Mucosa of gallbladder (tissue), 1 donor: Measurements from ENCODE around the gene PTH2. TPM values are rescaled to one million over a fixed set of nuclear protein-coding genes. Genes with fewer than 3 reads are reported as not detected.
A peak's percentile ranks its signal among the peaks of the same experiment; 100 is the strongest.

Source experiments
- DNase-seq: peaks from one replicate; pipeline ENCODE4 v3.0.0-alpha.2; 2020; ENCODE audit warnings: low spot score
- total RNA-seq: library from RNA; stranded (reverse); gene quantifications from one replicate; pipeline ENCODE4 v1.2.1, GENCODE V29; 2021
- donor health status: DM: no; HTN: no; CAD: no.

PTH2 gene
- total RNA-seq, 1 donor from 2014 or later: not detected

DNA sequence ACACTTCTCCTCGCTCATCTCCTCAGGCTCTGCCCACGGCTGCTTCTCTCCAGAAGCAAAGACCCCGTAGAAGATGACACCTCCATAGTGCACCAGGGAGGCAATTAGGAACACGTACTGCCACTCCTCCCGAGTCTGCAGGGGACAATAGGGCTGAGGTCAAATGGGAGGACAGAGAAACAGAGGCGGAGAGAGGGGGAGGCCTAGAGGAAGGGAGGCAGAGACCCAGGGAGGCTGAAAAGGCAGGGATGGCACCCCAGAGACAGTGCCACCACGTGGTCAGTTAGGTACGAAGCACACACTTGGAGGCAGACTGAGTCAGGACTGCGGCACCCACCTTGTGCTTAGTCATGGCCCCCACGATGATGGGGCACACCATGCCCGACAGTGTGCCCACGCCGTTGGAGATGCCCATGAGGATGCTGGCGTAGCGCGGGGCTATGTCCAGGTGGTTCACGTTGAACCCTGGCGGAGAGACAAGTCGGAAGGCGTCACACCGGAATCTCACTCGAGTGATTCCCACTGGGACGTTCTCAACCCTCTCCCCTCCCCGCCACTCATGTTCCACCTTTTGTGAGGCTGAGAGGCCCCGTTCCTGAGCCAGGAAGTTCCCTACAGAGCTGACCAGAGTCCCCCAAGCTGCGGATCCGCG, 7.6 kb upstream of the PTH2 start:
- no peak for DNase-seq

DNA sequence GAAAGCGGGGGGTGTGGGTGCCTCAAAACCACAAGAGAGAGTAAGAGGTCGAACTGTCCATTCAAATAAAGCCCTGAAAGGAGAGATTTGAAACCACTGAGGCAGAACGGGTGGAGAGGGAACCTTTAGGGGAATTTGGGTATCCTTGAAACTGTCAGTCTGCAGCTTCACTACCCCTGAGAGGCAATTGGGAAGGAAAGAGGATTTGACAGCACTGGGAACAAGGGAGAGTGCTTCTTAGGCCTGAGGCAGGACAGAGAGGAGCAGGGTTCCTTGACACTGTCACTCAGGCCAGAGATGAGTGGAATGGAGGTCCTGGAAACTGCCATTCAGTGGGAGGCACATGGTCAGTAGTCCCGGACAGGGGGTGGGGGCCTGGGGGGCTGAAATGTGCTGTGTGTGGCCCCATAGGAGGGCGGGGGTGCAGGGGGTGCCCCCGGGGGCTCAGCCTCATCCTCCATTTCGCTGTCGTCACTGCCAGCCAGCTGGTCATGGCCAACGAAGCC, 7.0 kb upstream of the PTH2 start:
- DNase-seq: no peak

DNA sequence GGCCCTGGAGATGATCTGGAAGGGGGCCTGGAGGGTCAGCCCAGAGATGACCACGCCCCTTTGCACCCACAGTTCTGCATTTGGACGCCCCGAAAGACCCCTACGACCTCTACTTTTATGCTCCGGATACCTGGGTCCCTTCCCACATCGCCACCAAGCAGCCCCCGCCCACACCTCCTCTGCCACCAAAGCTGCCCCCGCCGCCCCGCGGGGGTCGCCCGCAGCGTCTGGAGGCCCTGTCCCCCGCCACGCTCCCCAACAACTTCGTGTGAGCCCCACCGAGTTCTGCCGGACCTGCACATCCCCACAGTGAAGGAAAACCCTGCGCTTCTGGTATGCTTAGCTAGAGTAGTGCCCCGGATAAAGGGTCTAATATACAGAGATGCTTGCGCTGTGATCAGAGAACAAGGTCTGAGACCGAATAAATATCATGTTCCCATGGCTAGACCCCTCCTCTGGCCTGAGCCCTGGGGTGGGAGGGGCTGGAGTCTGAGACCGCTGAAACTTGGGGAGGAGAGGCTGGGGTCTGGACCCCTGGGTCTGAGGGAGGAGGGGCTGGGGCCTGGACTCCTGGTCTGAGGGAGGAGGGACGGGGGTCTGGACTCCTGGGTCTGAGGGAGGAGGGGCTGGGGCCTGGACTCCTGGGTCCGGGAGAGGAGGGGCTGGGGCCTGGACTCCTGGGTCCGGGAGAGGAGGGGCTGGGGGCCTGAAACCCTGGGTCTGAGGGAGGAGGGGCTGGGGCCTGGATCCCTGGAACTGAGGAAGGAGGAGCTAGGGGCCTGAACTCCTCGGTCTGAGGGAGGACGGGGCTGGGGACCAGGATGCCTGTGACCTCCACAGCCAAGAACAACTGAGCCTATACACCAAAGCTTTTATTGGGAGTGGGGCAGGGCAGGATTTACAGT, 5.6 kb upstream of the PTH2 start:
- DNase-seq: no peak

DNA sequence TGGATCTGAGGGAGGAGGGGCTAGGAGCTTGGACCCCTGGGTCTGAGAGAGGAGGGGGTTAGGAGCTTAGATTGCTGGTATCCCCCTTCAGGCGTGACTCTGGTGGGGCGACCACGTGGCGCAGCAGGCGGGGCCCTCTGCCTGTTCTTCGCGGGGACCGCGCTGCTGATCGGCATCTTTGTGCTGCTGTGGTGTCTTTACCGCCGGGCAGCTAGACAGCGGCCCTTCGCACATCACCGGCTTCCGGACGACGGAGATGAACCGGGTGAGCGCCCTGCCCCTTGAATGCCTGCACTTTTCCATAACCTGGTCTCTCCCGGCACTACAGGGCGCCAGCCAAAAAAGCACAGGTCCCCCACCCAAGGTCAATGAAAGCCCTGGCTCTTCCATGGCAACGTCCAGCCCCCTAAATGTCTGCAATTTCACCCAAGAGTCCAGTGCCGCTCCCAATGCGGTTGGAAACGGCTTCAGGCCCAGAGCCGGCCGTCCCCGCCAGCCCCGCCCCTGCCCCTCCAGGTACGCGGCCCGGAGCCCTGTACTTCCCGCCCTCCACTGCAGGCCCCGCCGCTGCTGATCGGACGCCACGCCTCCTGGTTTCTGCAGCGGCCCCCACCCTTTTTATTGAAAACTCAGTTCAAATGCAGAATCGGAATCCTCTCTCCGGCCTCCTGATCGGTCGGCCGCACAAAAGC, 4.8 kb upstream of the PTH2 start:
- DNase-seq: no peak

DNA sequence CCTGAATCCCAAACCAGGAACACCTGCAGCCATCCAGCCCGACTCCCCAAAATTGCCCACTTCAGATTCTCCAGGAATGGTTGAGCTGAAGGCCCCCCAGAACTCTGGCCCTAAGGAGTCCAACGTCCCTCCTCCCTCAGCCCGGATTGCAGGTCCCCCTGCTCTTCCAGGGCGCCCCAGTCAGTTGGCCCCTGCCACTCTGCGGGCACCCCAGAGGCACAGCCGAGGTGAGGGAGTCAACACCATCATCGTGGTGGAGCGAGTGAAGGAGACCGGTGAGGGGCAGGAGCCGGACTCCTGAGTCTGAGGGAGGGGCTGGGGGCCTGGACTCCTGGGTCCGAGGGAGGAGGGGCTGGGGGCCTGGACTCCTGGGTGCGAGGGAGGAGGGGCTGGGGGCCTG, 4.1 kb upstream of the PTH2 start:
- no peak for DNase-seq

DNA sequence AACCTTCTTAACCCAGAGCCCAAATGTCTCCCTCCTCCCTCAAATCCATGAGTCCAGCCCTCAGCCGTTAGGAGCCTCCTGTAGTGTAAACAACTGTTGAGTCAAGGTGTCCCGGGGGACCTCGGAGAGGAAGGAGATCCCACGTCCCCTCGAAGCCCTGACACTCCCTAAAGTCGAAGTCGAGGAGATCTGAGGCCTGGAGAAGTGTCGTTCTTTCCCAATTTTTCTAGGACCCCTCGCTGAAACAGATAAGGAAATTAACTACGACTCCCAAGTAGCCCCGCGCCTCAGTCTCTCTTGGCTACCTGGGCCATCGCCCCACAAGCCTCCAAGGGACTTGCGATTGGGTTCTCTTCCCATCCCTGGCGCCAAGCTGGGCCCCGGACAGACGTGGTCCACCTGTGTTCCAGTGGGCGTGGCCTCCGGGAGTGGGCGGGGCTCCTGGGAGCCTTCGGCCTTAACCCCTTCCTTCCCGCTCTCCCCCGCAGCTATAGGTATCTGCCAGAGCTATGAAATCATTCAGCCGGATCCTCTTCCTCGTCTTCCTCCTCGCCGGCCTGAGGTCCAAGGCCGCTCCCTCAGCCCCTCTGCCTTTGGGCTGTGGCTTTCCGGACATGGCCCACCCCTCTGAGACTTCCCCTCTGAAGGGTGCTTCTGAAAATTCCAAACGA, 2.8 kb upstream of the PTH2 start:
- no peak for DNase-seq

DNA sequence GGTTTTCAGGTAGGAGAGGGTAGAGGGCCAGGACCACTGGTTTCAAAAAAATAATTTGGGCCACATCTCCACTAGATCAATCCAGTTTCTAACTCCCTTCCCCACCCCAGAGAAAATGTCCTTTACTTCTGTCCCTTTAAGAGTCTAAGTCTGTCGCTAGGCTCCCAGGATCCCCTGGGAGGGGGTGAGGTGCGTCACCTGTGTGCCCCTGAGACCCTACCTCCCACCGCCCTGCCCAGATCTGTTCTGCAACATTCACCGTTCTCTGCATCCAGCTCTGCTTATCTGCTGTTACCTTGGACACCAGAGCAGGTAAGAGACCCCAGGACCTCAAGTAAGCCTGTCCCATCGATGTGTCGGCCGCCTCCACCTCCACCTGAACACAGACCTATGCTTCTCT, 1.9 kb upstream of the PTH2 start, which contains the start of gene GFY:
Gene GFY (plus strand): TSS at position 211 of the 400 bp plus-strand sequence. CDS start 1,043 bp downstream, outside the sequence.
- DNase-seq: no peak

DNA sequence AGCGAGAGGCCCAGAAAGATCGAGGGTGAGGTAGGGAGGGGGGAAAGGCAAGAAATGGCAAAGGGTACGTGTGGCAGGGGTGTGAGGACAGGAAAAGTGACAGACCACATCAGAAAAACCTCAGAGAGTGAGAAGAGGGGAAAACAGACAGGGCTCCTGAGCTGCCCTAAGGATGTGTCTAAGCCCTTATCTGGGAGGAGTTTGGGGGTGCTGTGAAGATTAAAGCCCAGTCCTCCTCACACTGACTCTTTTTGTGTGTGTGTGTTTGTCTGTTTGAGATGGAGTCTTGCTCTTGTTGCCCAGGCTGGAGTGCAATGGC, 703 bp upstream of the PTH2 start:
- DNase-seq: no peak

DNA sequence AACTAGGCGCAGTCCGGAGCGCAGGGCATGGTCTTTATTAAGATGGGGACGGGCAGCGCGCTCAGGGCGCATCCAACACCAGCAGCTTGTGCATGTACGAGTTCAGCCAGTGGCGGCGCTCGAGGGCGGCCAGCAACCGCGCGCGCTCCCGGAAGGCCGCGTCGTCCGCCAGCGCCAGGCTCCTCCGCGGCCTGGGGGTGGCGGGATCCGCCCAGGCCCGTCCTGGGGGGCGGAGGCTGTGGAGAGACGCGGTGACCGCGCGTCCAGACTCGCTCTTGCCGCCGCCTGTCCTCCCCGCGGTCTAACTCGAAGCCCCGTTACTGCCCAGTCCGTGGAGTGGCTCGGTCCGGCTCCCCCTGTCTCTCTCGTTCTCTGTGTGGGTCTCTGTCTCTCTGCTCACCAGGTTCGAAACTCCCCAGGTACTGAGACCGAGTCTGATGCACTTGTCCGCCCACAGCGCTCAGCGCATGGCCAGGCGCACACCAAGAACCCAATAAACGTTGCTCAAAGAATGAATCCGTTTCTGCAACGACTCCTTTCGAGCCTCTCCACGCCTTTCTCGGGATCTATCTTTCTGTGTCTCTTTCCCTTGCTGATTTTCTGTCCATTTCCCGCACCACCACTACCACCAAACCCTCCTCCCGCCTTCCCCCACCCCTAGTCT, 702 bp downstream of the PTH2 start:
- no peak for DNase-seq

DNA sequence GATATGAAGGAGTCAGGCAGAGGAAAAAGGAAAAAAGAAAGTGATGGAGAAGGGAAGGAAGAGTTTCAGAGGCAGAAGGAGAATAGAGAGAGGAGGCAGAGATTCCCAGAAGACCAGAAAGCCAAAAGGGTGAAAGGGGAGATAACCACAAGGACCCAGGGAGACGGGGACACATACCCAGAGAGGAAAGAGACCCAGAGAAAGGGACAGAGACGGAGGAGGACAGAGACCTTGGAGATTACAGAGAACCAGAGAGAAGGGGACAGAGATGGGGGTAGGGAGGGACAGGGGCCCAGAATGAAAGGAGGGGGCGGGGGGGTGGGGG, 1.4 kb downstream of the PTH2 start:
- DNase-seq: no peak

DNA sequence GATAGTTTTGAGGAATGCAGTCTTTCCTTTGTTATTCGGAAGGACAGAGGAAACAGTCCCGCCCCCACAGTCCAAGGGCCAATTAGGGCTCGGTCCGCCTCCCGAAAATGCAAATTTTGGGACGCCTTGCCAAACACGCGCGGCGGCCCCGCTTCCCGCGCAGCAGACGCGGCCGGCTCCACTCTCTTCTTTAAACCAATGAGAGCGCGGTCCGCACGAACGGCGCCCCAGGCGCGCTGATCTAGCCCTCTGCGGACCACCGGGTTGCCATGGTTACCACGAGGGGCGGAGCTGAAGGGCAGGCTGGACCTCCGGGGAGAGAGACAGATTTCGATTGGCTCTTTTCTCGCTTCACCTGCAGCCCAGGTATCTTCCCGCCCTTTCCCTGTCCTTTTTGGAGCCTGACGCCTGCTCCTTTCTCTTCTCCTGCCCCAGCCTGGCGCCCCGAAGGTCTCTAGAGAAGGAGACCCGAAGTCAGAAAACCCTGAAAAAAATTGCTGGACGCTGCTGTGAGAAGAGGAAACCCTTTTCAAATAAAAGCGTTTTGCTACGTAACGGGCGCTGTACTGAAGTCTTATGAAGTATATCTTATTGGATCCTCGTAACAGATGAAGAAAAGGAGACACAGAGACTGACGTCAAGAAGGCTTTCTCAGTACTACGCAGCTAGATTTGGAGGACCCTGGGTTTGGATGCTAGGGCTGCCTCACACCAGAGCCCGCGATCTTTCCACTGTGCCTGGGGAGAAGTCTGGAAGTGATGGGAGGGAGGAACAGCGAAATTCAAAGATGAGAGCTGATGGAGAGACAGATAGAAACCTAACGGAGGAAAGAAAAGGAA, 2.0 kb downstream of the PTH2 start:
- peak; percentile 47 for DNase-seq

DNA sequence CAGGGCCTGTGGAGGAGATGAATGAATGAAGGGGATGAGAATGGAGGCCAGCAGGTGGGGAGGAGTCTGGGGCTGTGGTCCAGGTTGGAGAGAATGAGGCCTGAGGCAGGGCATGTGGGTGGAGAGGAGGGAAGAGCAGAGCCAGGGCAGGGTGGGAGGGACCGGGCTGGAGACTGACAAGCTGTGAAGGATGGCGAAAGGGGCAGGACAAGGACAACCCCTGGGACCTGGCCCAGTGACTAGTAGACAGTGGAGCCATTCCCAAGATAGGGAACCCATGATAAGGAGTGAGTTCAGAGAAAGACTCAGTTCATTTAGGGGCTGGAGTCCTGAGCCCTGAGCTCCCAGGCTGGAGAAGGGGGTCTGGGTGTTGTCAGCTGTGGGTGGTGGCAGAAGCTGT, 3.0 kb downstream of the PTH2 start:
- no peak for DNase-seq

DNA sequence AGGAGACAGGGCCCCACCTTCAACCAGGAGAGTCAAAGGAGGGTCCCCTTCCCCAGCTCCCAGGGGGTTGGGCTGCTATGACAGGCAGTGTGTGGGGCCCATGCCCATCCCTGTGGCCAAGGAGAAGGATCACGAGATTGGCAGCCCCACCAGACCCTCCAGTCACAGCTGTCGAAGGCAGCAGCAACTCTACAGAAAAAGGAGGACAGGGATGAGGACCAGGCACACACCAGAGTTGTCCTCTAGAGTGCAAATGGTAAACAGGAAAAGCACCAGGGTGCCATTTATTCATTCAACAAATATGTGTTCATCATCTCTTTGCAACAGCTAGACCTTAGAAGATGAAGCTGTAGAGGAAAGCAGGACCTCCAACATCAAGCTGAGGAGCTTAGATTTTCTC, 4.1 kb downstream of the PTH2 start:
- DNase-seq: no peak

DNA sequence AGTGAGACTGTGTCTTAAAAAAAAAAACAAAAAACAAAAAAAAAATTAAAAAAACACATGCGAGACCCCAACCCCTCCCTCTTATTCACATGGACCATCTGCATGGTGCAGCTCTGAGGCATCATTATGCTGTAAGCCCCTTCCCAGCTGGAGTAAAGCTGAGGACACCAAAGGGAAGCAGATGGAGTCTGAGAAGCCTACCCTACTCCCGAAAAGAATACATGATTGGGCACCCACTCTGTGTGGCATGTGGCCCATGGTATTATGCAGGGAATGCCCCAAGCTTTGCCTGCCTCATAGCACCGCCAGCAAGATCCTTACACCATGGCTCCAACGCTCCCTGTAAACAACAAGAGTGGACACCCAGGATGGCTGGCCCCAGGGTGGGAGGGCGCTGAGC, 4.7 kb downstream of the PTH2 start:
- DNase-seq: no peak

DNA sequence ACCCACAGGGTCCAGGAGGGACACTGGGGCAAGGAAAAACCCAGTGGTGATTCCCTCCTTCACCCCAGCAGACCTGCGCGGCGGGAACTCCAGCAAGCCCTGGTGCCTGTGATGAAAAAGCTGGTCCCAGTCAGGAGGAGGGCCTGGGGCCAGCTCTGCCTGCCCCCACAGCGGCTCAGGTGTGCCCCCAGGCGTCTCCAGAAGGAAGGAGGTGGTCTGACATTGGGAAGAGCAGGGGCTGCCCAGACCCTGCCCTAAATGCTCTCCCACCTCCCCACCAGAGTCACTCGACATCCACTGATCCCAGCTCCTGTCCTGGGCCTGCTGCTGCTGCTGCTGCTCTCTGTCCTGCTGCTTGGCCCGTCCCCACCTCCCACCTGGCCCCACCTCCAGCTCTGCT, 6.2 kb downstream of the PTH2 start:
- DNase-seq: no peak

DNA sequence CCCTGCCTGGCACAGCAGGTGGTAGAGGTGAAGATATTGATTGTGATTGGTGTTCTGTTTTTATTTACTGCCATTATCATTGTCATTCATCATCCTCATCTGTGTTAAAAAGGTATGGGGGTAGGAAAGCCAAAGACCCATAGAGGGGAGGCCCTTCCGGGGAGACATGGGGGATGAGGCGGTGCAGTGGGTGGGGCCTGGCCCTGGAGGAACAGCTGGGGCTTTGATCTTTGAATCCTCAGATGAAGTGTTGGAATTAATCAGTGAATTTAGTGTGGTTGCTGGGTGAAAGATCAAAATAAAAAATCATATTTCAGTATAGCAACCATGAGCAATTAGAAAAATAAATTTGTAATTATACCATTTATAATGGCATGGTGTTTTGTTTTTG, 7.4 kb downstream of the PTH2 start:
- DNase-seq: no peak

DNA sequence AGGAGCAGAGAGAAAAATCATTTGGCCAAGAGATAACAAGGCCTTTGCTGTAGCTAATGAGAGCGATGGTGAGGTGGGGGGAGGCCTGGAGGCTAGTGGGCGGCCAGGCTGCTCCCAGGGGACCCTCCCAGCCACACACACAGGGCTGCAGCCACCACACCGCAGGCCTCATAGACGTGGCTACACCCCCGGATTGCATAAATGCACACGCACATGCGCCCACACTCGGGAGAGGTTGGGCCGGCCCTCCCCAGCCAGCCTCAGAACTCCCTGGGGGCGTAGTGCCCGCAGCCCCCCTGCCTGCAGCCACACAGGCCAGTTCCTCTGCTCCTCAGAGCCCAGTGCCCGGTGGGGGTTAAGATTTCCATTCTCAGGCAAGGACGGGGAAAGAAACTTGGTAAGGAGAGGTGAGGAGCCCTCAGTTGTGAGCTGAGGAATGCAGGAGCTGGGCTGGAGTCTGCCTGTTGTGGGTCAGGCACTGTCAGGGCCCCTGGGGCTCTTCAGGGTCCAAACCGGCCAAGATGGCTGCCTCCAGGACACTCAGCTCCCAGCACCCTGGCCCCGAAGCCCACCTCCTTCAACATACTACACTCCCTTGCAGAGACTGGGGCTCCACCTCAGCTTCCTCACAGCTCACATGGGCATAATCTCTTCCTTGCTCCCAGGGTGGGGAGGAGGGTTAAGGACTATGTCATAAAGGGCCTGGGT, 8.0 kb downstream of the PTH2 start:
- DNase-seq: no peak

DNA sequence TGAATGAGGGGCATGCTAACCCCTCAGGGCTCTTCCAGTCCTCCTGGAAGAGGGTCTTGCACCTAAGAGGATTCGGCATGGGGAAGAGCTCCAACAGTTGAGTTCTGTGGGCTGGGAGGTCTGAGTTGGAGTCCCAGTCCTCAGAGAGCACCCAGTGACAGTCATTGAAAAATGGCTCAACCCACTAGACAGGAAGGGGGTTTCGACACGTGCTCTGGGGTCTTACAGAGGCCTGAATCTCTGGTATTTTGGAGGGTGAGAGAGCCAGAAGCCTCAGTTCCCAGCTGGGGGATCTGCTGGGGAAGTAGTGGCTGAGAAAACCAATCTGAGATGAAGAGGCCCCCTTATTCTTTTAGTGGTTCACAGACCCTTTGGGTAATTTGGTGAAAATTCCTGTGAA, 9.0 kb downstream of the PTH2 start:
- no peak for DNase-seq

DNA sequence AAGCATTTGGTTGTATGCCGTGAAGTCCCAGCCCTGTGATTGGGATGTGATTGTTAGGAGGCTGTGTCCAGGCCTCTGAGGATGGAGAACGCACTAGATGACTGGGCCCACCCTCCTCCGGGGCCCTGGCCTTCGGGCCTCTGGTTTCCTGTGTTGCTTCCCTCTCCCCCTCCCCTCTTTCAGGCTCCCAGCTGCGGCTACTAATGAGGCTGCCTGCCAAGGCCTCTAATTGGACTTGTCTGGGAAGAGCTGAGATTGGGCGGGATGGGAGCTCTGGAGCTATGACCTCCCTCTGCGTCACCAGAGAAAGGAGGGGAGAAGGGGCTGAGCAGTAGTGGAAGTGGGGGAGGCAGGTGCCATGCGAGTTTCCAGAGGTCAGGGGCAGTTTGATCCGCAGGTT, 9.9 kb downstream of the PTH2 start:
- DNase-seq: no peak

DNA sequence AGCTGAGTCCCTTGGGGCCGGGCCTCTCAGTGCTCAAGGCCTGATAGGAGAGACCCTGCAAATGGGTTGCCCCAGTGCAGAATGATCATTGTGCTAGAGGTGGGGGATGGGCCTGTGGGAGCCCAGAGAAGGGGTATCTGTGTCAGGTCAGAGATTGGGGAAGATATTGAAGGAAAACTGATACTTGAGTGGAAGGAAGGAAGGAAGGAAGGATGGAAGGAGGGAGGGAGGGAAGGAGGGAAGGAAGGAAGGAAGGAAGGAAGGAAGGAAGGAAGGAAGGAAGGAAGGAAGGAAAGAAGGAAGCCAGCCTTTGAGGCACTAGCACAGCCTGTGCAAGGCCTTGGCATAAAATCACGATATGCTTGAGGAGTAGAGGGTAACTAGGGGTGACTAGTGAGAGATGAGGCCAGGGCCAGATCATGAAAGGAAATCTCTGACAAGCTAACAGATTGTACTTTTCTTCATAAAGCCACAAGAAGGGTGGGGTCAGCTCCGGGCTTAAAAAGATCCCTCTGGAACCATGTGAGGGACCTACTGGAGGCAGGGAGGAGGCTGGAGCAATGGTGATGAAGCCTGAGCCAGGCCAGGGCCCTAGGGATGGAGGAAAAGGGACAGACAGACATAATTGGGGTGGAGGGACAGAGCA, 11.4 kb downstream of the PTH2 start:
- DNase-seq: no peak
